ENCODE measurements around the gene HMCN2. TPM values are rescaled to one million over a fixed set of nuclear protein-coding genes. Genes with fewer than 3 reads are reported as not detected.

HMCN2 gene
- total RNA-seq, 1 experiment from 2014 or later: 8.6 TPM

- Histone ChIP-seq H2AFZ (ENCODE audit: low read length) (no peak overlapping the region), H3K23ac (ENCODE audit: insufficient read length, low read depth, low read length) (no peak overlapping the region), H3K27me3 (ENCODE audit: insufficient read depth, low read length) (no peaks in the 10 kb centered on the region), H3K27ac (ENCODE audit: insufficient read length, low read depth, low read length) (no peak overlapping the region), H3K18ac (ENCODE audit: insufficient read length, low read depth, low read length) (no peak overlapping the region), H4K20me1 (ENCODE audit: control insufficient read depth, insufficient read depth, insufficient read length) (no peaks in the 10 kb centered on the region), H3T11ph (ENCODE audit: low read length) (no peak overlapping the region), H2AK5ac (ENCODE audit: insufficient read length, low read length) (no peak overlapping the region), H2BK5ac (ENCODE audit: insufficient read length, low read length) (no peak overlapping the region), H3K79me1 (ENCODE audit: insufficient read depth, low read depth, low read length, poor library complexity, severe bottlenecking) (no peaks in the 10 kb centered on the region), H3K56ac (ENCODE audit: insufficient read length, low read depth, low read length) (no peak overlapping the region), H2BK20ac (ENCODE audit: low read depth, low read length, poor library complexity, severe bottlenecking) (no peak overlapping the region), H3K9me3 (ENCODE audit: control insufficient read depth, low read depth, low read length) (no peaks in the 10 kb centered on the region), H3K14ac (ENCODE audit: insufficient read depth, low read length) (no peak overlapping the region), H3K4ac (ENCODE audit: low read depth, low read length) (no peak overlapping the region), H4K8ac (replicated peaks; ENCODE audit: insufficient read length, low read depth, low read length) (no peak overlapping the region), H3K4me1 (ENCODE audit: insufficient read depth, low read length) (no peaks in the 10 kb centered on the region), H2BK120ac (ENCODE audit: low read depth, low read length, poor library complexity, severe bottlenecking) (no peak overlapping the region), H3K79me2 (ENCODE audit: insufficient read depth, low read length) (no peaks in the 10 kb centered on the region), H3K23me2 (ENCODE audit: insufficient read length, low read depth, low read length, poor library complexity, severe bottlenecking) (no peaks in the 10 kb centered on the region), H4K5ac (ENCODE audit: insufficient read length, low read depth, low read length) (no peak overlapping the region), H3K4me2 (ENCODE audit: insufficient read depth, insufficient read length, low read length) (no peak overlapping the region), H2BK12ac (ENCODE audit: insufficient read length, low read depth, low read length) (no peak overlapping the region), H3K9ac (ENCODE audit: extremely low read depth, insufficient read length, low read length) (no peak overlapping the region), H2BK15ac (ENCODE audit: low read depth, low read length) (no peak overlapping the region), H4K91ac (ENCODE audit: insufficient read length, low read depth, low read length) (no peak overlapping the region)
- Mint-ChIP-seq H3K27me3 (ENCODE audit: low read depth) (no peaks in the 10 kb centered on the region; the same call in 1 of the 2 replicates), H3K9me3 (no peaks in the 10 kb centered on the region; a peak in 1 of 5 replicates), H3K4me1 (no peaks in the 10 kb centered on the region), H3K36me3 (ENCODE audit: insufficient read depth in 1 of 3, low read depth in 3 of 3) (peaks cover 0 to 8% (median 0%) of the 10 kb centered on the region in 3 experiments; a peak in 3 of 7 replicates), H3K27ac (no peak overlapping the region), H3K4me3 (no peak overlapping the region)
- TF ChIP-seq CTCF (conservative IDR thresholded peaks at IDR 0.05): no peak
- no peak for DNase-seq
- WGBS (ENCODE audit: extremely low coverage, insufficient read length, low lambda C conversion rate): no CpG with 5 or more reads among the region's 9 CpGs
Measured at GRCh38 chr9:130407916-130408663, 142.5 kb downstream of the HMCN2 start.

Data from H9 (cell line).